ENCODE measurements around the gene NRXN3.
"Not testable (repeated sequence)": the region's sequence is repeated elsewhere in the genome, so short reads cannot be mapped to it uniquely, and the experiment has no call there.

Gene NRXN3

GRCh38 chr14:79089576-79089975 is 919.4 kb downstream of the NRXN3 start:
- no peaks in the 10 kb centered on the region for H3K27me3 Mint-ChIP-seq
- no peaks in the 10 kb centered on the region for H3K9me3 Mint-ChIP-seq
- no peak overlapping the region for H3K27ac Mint-ChIP-seq
- H3K4me3 Mint-ChIP-seq, result no peak overlapping the region
- intact Hi-C loops (cut with micrococcal nuclease), result no loop called here
- no peaks in the 10 kb centered on the region for H3K4me1 Mint-ChIP-seq (ENCODE audit: low read depth)
- H3K36me3 Mint-ChIP-seq (ENCODE audit: low read depth), result no peaks in the 10 kb centered on the region

- Mint-ChIP-seq H3K27me3 (no peaks in the 10 kb centered on the region), H3K27ac (no peak overlapping the region), H3K9me3 (no peaks in the 10 kb centered on the region), H3K36me3 (ENCODE audit: low read depth) (no peaks in the 10 kb centered on the region), H3K4me1 (ENCODE audit: low read depth) (no peaks in the 10 kb centered on the region), H3K4me3 (no peak overlapping the region)
- intact Hi-C loops (cut with micrococcal nuclease), result no loop called here
Observed at GRCh38 chr14:79090641-79091180, 920.5 kb downstream of the NRXN3 start.

DNA sequence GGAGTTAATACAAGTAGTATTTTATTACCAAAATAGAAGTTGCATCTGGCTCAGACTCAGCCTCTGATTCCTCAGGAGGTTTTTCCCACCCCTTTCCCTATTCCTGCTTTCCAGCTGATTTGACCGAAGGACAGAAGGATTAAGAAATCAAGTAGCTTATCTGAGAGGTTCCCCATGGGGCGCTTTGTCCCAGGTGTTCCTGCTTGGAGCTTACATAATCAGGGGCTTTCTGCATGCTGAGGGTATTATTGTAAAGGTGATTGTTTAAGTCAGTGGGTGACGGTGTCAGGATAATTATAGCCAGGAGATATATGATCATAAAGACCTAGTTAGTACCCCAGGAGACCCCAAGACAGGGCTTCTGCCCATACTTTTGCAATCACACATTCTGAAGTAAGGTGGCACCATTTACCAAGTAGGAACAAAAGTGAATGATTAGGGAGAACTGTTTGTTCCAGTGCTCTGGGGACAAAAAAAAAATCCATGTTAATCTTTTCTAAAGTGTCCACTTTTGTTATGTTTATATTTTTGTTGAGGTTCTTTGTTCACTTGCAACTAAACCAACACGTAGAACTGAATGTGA is 921.3 kb downstream of the NRXN3 start:
- Mint-ChIP-seq H3K9me3 (no peaks in the 10 kb centered on the region), H3K27me3 (no peaks in the 10 kb centered on the region)

DNA sequence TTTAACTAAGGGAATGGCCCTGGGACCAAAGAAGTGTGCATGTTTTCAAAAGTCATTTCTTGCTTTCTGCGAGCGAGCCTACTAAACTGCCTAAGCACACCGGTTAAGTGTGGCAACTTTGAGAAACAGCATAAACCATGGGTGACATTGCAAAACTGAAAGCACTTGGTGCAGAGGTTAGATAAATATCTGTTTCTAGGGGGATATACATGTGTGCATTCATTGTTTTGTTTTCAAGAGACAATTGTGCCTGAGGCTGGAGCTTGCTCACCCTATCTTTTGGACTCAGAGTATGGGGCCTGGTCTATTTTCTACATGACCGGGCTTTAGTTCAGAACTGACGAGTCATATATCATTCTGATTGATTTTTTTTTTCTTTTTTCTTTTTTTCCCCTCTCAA is 923.4 kb downstream of the NRXN3 start:
- no peaks in the 10 kb centered on the region for H3K4me1 Mint-ChIP-seq (ENCODE audit: low read depth)
- no peaks in the 10 kb centered on the region for H3K27me3 Mint-ChIP-seq
- no peak overlapping the region for H3K4me3 Mint-ChIP-seq
- H3K9me3 Mint-ChIP-seq, result no peaks in the 10 kb centered on the region
- intact Hi-C loops (cut with micrococcal nuclease), result no loop called here
- no peaks in the 10 kb centered on the region for H3K36me3 Mint-ChIP-seq (ENCODE audit: low read depth)
- H3K27ac Mint-ChIP-seq, result no peak overlapping the region

More for the DNA sequence above, 921.3 kb downstream of the NRXN3 start:
- Mint-ChIP-seq H3K27ac (no peak overlapping the region), H3K36me3 (ENCODE audit: low read depth) (no peaks in the 10 kb centered on the region), H3K4me1 (ENCODE audit: low read depth) (no peaks in the 10 kb centered on the region), H3K4me3 (no peak overlapping the region)
- intact Hi-C loops (cut with micrococcal nuclease), result no loop called here

- no peaks in the 10 kb centered on the region for H3K4me1 Mint-ChIP-seq (ENCODE audit: low read depth)
- no peaks in the 10 kb centered on the region for H3K9me3 Mint-ChIP-seq
- no peaks in the 10 kb centered on the region for H3K36me3 Mint-ChIP-seq (ENCODE audit: low read depth)
- intact Hi-C loops (cut with micrococcal nuclease), result no loop called here
- H3K27me3 Mint-ChIP-seq, result no peaks in the 10 kb centered on the region
- no peak overlapping the region for H3K27ac Mint-ChIP-seq
- H3K4me3 Mint-ChIP-seq, result no peak overlapping the region
Observed at GRCh38 chr14:79094951-79095350, 924.8 kb downstream of the NRXN3 start.

- Mint-ChIP-seq H3K27ac (no peak overlapping the region), H3K4me3 (no peak overlapping the region), H3K27me3 (peaks cover 2% of the 10 kb centered on the region), H3K36me3 (ENCODE audit: low read depth) (no peaks in the 10 kb centered on the region), H3K4me1 (ENCODE audit: low read depth) (no peaks in the 10 kb centered on the region), H3K9me3 (no peaks in the 10 kb centered on the region)
- intact Hi-C loops (cut with micrococcal nuclease), result no loop called here
Observed at GRCh38 chr14:79096811-79097210, 926.6 kb downstream of the NRXN3 start.

GRCh38 chr14:79098324-79098723 is 928.2 kb downstream of the NRXN3 start:
- Mint-ChIP-seq H3K9me3 (no peaks in the 10 kb centered on the region), H3K4me3 (no peak overlapping the region), H3K36me3 (ENCODE audit: low read depth) (no peaks in the 10 kb centered on the region), H3K27ac (no peak overlapping the region), H3K4me1 (ENCODE audit: low read depth) (no peaks in the 10 kb centered on the region), H3K27me3 (peaks cover 2% of the 10 kb centered on the region)
- intact Hi-C loops (cut with micrococcal nuclease), result no loop called here

GRCh38 chr14:79100578-79100977 is 930.4 kb downstream of the NRXN3 start:
- H3K27ac Mint-ChIP-seq, result no peak overlapping the region
- H3K36me3 Mint-ChIP-seq (ENCODE audit: low read depth), result no peaks in the 10 kb centered on the region
- no peaks in the 10 kb centered on the region for H3K9me3 Mint-ChIP-seq
- no peak overlapping the region for H3K4me3 Mint-ChIP-seq
- intact Hi-C loops (cut with micrococcal nuclease), result no loop called here
- H3K4me1 Mint-ChIP-seq (ENCODE audit: low read depth), result no peaks in the 10 kb centered on the region
- H3K27me3 Mint-ChIP-seq, result peaks cover 2% of the 10 kb centered on the region

- intact Hi-C loops (cut with micrococcal nuclease), result no loop called here
- H3K36me3 Mint-ChIP-seq (ENCODE audit: low read depth), result no peaks in the 10 kb centered on the region
- no peaks in the 10 kb centered on the region for H3K9me3 Mint-ChIP-seq
Observed at GRCh38 chr14:79101388-79101787, 931.2 kb downstream of the NRXN3 start.

DNA sequence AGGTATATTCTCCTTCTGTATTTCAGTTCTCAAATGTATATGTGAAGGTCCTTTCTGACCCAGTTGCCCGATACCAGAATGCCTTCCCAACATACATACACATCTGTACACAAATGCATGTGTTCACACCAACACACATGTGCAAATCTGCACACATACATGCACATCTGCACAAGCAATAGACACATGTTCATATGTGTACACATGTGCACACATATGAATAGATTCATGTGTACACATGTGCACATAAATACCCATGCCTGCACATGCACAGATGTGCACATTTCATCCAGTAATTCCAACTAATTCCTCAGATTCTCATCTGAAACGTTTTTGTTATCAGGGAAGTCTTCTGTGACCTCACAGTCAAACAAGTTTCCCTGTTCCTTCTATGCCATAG is 933.6 kb downstream of the NRXN3 start:
- Mint-ChIP-seq H3K27ac (no peak overlapping the region), H3K4me3 (no peak overlapping the region), H3K9me3 (no peaks in the 10 kb centered on the region), H3K36me3 (ENCODE audit: low read depth) (no peaks in the 10 kb centered on the region), H3K27me3 (peaks cover 2% of the 10 kb centered on the region), H3K4me1 (ENCODE audit: low read depth) (no peaks in the 10 kb centered on the region)
- intact Hi-C loops (cut with micrococcal nuclease), result no loop called here

More at GRCh38 chr14:79101388-79101787, 931.2 kb downstream of the NRXN3 start:
- H3K27me3 Mint-ChIP-seq, result peaks cover 2% of the 10 kb centered on the region
- H3K27ac Mint-ChIP-seq, result no peak overlapping the region
- H3K4me3 Mint-ChIP-seq, result no peak overlapping the region
- no peaks in the 10 kb centered on the region for H3K4me1 Mint-ChIP-seq (ENCODE audit: low read depth)

DNA sequence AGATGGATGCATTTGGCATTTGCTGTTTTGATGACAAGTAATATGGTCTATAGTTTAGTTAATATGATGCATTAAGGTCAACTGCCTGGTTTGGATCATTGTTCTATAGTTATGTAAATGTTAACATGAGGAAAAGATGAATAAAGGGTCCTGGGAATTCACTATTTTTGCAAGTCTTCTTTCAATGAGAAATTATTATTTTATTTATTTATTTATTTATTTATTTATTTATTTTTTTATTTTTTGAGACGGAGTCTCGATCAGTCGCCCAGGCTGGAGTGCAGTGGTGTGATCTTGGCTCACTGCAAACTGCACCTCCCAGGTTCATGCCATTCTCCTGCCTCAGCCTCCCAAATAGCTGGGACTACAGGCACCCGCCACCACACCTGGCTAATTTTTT is 940.4 kb downstream of the NRXN3 start:
- H3K4me1 Mint-ChIP-seq (ENCODE audit: low read depth); H3K27ac Mint-ChIP-seq; intact Hi-C loops (cut with micrococcal nuclease); H3K4me3 Mint-ChIP-seq; H3K9me3 Mint-ChIP-seq; H3K36me3 Mint-ChIP-seq (ENCODE audit: low read depth); H3K27me3 Mint-ChIP-seq: not testable (repeated sequence)

GRCh38 chr14:79111987-79112501 is 941.9 kb downstream of the NRXN3 start:
- Mint-ChIP-seq H3K27me3 (no peaks in the 10 kb centered on the region), H3K27ac (no peak overlapping the region), H3K9me3 (no peaks in the 10 kb centered on the region), H3K4me1 (ENCODE audit: low read depth) (no peaks in the 10 kb centered on the region), H3K4me3 (no peak overlapping the region), H3K36me3 (ENCODE audit: low read depth) (no peaks in the 10 kb centered on the region)
- intact Hi-C loops (cut with micrococcal nuclease), result no loop called here

DNA sequence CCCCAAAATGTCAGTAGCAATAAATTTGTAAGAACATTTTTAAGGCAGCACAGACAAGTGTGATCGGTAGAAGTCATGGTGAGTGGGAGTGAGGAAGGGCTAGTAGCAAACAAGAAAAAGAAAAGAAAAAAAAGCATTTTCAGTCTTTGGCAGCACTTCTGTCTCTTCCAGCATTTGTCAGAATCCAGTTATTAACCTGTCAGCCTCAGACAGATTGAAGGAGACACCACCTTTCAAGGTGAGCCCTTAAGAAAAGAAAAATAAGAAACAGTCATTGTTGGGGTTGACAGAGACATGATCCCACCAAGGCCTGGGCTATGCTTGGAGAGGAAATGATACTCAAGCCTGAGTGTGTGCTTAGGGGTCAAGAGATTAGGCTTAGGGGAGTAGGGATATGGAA is 947.4 kb downstream of the NRXN3 start:
- H3K4me3 Mint-ChIP-seq, result no peak overlapping the region
- H3K36me3 Mint-ChIP-seq (ENCODE audit: low read depth), result no peaks in the 10 kb centered on the region
- no peaks in the 10 kb centered on the region for H3K27me3 Mint-ChIP-seq
- no peak overlapping the region for H3K27ac Mint-ChIP-seq
- intact Hi-C loops (cut with micrococcal nuclease), result no loop called here
- H3K9me3 Mint-ChIP-seq, result no peaks in the 10 kb centered on the region
- no peaks in the 10 kb centered on the region for H3K4me1 Mint-ChIP-seq (ENCODE audit: low read depth)

- intact Hi-C loops (cut with micrococcal nuclease), result no loop called here
- Mint-ChIP-seq H3K4me1 (ENCODE audit: low read depth) (no peaks in the 10 kb centered on the region), H3K4me3 (no peak overlapping the region), H3K27ac (no peak overlapping the region), H3K9me3 (no peaks in the 10 kb centered on the region), H3K36me3 (ENCODE audit: low read depth) (no peaks in the 10 kb centered on the region), H3K27me3 (no peaks in the 10 kb centered on the region)
Observed at GRCh38 chr14:79118291-79118690, 948.1 kb downstream of the NRXN3 start.

DNA sequence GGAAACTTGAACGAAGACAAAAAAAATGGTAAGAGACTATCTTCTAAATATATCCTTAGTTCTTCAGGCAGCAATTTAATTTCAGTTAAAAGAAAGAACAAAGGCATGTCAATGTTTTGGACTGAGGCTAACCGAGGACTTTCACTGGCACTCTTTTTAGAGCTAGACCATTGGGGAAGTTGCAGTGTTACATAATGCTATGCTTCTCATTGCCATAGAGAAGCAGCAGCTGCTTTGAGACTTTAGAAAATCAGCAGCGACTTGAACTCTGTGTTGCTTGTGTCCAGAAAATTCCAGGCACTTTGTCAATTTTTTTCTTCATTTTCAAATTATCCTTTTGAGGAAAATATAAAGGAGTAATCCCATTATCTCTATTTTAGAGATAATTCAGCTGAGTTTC is 964.2 kb downstream of the NRXN3 start:
- no peaks in the 10 kb centered on the region for H3K9me3 Mint-ChIP-seq

More for the DNA sequence above, 964.2 kb downstream of the NRXN3 start:
- no peaks in the 10 kb centered on the region for H3K36me3 Mint-ChIP-seq (ENCODE audit: low read depth)
- H3K27ac Mint-ChIP-seq, result no peak overlapping the region
- intact Hi-C loops (cut with micrococcal nuclease), result no loop called here
- no peaks in the 10 kb centered on the region for H3K4me1 Mint-ChIP-seq (ENCODE audit: low read depth)
- no peak overlapping the region for H3K4me3 Mint-ChIP-seq
- no peaks in the 10 kb centered on the region for H3K27me3 Mint-ChIP-seq

Data from dendritic cell treated with granulocyte-macrophage colony-stimulating factor and Interleukin-4, amounts not matched to agents 40 ng/mL and 50 ng/mL, for 4 days (primary cell).